Ishikawa (cell line): Measurements from ENCODE around the gene POMGNT2.

ENCODE experiments used
- CEBPB ChIP-seq: IDR thresholded peaks from 2 replicates; pipeline ENCODE4 v1.6.1; 2012
- CREB1 ChIP-seq: IDR thresholded peaks from 2 replicates; pipeline ENCODE4 v1.6.1; 2012; ENCODE audit warnings: low read depth
- EGR1 ChIP-seq: IDR thresholded peaks from 2 replicates; pipeline ENCODE4 v1.6.1; 2012
- EP300 ChIP-seq: IDR thresholded peaks from 2 replicates; pipeline ENCODE4 v1.6.1; 2012; ENCODE audit warnings: borderline replicate concordance
- FOXM1 ChIP-seq: IDR thresholded peaks from 2 replicates; pipeline ENCODE4 v1.6.1; 2012; ENCODE audit warnings: low read depth, borderline replicate concordance
- RAD21 ChIP-seq: IDR thresholded peaks from 2 replicates; pipeline ENCODE4 v1.6.1; 2012; ENCODE audit warnings: low read depth
- TAF1 ChIP-seq: IDR thresholded peaks from 2 replicates; pipeline ENCODE4 v1.6.1; 2012; ENCODE audit warnings: low read depth, mild to moderate bottlenecking
- TCF12 ChIP-seq: IDR thresholded peaks from 2 replicates; pipeline ENCODE4 v1.6.1; 2012; ENCODE audit warnings: low read depth
- YY1 ChIP-seq: IDR thresholded peaks from 2 replicates; pipeline ENCODE4 v1.6.1; 2012; ENCODE audit warnings: low read depth
- TF ChIP-seq, protein P1 (sequence below): IDR thresholded peaks from 2 replicates; pipeline ENCODE4 v1.6.1; 2012
- TF ChIP-seq, protein P2 (sequence below): IDR thresholded peaks from 2 replicates; pipeline ENCODE4 v1.6.1; 2012; ENCODE audit warnings: low read depth, mild to moderate bottlenecking

DNA sequence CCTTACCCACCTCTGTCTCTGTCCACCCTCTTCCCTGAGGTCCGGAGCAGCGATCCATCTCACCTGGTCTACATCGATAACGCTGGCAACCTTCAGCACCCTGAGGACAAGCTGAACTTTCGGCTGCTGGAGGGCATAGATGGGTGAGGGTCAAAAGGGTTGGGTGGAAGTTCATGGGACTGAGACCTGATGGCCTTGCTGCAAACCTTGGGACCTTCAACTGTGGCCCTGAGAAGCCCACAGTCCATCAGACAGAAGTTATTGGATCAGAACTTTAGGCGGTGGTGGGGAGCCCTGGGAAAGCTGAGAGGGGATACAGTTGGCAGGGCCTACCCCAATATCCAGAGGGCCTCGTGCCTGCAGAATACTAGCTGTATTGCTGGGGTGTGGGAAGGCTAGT, 50.5 kb downstream of the POMGNT2 start:
- TF ChIP-seq, protein P1, sequence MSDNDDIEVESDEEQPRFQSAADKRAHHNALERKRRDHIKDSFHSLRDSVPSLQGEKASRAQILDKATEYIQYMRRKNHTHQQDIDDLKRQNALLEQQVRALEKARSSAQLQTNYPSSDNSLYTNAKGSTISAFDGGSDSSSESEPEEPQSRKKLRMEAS: no peak
- TF ChIP-seq YY1: no peak
- no peak for TF ChIP-seq FOXM1
- TF ChIP-seq EP300: no peak
- TF ChIP-seq CREB1: no peak
- TF ChIP-seq CEBPB: no peak
- TF ChIP-seq, protein P2, sequence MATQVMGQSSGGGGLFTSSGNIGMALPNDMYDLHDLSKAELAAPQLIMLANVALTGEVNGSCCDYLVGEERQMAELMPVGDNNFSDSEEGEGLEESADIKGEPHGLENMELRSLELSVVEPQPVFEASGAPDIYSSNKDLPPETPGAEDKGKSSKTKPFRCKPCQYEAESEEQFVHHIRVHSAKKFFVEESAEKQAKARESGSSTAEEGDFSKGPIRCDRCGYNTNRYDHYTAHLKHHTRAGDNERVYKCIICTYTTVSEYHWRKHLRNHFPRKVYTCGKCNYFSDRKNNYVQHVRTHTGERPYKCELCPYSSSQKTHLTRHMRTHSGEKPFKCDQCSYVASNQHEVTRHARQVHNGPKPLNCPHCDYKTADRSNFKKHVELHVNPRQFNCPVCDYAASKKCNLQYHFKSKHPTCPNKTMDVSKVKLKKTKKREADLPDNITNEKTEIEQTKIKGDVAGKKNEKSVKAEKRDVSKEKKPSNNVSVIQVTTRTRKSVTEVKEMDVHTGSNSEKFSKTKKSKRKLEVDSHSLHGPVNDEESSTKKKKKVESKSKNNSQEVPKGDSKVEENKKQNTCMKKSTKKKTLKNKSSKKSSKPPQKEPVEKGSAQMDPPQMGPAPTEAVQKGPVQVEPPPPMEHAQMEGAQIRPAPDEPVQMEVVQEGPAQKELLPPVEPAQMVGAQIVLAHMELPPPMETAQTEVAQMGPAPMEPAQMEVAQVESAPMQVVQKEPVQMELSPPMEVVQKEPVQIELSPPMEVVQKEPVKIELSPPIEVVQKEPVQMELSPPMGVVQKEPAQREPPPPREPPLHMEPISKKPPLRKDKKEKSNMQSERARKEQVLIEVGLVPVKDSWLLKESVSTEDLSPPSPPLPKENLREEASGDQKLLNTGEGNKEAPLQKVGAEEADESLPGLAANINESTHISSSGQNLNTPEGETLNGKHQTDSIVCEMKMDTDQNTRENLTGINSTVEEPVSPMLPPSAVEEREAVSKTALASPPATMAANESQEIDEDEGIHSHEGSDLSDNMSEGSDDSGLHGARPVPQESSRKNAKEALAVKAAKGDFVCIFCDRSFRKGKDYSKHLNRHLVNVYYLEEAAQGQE: no peak
- no peak for TF ChIP-seq RAD21
- no peak for TF ChIP-seq TCF12
- TF ChIP-seq TAF1: no peak
- no peak for TF ChIP-seq EGR1
